ENCODE data around the gene OTOP2. TPM values are rescaled to one million over a fixed set of nuclear protein-coding genes. Genes with fewer than 3 reads are reported as not detected.

Gene OTOP2
- polyA plus RNA-seq, 3 donors, result not detected

- no peak for DNase-seq (ENCODE audit: extremely low read depth in 1 of 11, low read depth in 9 of 11, low spot score in 4 of 11)
These were observed 2.3 kb upstream of the OTOP2 start for GRCh38 chr17:74921769-74922168.

DNA sequence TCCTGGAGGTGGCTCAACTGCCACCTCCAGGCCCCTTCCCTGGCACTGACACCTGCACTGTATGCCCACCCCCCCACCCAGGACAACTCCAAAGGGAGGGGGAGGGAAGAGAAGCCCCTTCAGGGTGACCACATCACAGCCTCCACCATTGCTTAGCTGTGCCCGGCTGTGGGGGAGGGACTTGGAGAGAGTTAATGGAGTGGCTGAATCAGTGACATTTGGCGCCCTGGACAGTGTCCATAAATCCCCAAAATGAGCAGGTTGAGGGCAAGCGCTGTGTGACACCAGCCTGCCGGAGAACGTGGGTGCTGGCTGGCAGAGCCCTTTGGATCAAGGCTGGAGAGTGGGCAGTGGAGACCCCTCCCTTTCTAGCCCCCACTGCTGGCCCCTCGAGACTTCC is 1.9 kb upstream of the OTOP2 start:
- no peak for DNase-seq (ENCODE audit: extremely low read depth in 1 of 11, low read depth in 9 of 11, low spot score in 4 of 11)

DNA sequence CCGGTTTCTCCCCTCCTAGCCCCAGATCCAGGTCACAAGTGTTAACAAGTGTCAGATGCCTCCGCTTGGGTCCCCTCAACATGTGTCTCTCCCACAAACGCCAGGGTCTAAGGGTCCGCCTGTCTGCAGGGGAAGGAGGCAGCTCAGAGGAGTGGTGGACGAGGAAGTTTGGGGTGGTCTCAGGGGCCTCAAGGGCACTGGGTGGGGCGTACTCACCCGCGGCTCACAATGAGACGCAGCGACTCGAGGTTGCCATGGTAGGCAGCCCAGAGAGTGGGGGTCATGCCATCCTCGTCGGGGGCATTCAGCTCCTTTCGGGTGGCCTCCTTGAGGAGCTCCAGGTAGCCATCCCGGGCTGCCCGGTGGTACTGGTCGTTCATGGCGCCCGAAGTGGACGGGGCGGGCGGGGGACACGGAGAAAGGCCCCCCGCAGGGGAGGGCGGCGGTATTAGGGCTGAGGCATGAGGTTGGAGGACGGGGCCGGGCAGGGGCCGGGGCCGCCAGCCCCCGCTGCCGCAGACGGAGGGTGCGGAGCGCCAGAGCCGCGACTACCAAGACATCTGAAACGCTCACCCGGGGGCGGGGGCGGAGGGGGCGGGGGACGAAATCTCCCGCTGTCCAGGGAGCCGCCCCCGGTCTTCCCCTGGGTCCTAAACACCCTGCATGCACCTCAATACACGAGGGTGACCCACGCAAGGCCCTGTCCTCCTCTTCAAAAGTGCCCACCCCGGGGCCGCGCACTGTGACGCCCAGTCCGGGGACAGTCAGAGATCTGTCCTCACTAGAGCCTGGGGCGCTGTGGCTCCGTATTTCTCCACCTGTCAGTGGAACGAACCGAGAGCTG is 1.2 kb upstream of the OTOP2 start, which contains the start of gene USH1G:
TSS of gene USH1G (minus strand) at position 562 of the 844 bp plus-strand sequence. CDS start at position 380, 182 bp downstream.
- DNase-seq (ENCODE audit: extremely low read depth in 1 of 11, low read depth in 9 of 11, low spot score in 4 of 11), result no peak

DNA sequence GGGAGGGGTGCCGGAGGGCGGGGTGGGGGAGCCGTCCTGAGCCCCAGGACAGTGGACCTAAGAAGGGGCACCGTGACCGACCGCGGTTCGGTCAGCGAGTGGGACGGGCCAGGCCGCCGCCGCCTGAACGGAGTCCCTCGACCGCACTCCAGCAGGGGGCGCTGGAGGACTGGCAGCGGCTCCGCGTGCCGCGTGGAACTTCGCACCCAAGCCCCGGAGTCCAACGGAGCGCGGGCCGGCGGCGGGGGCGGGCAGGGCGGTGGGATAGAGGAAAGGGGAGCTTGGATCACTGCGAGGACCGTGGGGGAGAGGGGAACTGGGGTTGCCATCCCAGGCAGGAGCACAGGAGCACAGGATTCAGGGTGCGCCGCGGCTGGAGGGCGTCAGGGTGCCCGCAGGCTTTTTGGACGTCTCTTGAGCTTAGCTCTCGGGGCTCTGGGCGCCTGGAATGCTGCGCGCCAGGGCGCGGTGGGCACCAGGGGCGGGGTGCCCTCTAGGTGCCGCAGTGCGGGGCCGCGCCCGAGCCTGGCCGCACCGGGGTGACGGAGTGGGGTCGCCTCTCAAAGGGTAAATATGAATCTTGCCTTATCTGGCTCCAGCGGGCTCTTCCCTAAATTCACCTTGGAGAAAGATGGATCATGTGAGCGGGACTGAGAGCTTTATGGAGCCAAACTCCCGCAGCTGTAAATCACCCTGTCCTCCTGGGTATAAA is 379 bp upstream of the OTOP2 start:
- DNase-seq (ENCODE audit: extremely low read depth in 1 of 11, low read depth in 9 of 11, low spot score in 4 of 11), result peak in 2 of 11 donors; percentile 36 to 39

DNA sequence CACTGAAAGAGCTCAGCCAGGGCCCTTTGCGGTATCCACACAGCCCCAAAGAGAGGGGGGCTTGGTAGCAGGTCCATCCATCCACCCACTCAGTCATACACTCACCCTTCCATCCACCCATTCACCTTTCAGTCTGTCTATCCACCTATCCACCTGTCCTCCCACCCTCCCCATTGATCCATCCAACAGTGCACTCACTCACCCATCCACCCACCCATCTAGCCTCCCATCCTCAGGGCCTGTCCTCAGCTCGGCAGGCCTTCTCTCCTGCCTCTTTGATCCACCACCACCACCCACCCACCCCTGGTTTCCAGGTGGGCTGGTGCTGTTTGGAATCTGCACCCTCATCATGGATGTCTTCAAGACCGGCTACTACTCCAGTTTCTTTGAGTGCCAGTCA is 1.2 kb downstream of the OTOP2 start:
- DNase-seq (ENCODE audit: extremely low read depth in 1 of 11, low read depth in 9 of 11, low spot score in 4 of 11), result no peak

DNA sequence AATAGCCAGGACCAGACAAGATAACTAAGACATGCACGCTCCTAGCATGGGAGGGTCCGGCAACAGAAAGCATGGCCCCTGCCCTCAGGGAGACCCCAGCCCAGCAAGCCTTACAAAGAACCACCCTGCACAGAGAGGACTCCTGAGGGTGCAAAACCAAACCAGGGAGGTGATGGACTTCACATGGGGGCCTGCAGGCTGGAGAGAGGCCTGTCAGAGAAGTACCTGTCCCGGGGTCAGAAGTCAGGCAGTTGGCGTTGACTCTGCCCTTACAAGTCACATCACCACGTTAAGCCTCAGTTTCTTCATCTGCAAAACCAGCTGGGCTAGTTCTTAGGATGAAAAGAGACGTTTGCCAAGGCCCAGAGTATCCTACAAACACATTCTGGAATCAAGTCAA is 4.7 kb downstream of the OTOP2 start:
- no peak for DNase-seq (ENCODE audit: extremely low read depth in 1 of 11, low read depth in 9 of 11, low spot score in 4 of 11)

DNA sequence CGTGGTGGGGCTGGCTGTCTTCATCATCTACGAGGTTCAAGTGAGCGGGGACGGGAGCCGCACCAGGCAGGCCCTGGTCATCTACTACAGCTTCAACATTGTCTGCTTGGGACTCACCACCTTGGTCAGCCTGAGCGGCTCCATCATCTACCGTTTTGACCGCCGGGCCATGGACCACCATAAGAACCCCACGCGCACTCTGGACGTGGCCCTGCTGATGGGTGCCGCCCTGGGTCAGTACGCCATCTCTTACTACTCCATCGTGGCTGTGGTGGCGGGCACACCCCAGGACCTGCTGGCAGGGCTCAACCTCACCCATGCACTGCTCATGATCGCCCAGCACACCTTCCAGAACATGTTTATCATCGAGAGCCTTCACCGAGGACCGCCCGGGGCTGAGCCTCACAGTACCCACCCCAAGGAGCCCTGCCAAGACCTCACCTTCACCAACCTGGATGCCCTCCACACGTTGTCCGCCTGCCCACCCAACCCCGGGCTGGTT is 6.5 kb downstream of the OTOP2 start:
- no peak for DNase-seq (ENCODE audit: extremely low read depth in 1 of 11, low read depth in 9 of 11, low spot score in 4 of 11)

DNA sequence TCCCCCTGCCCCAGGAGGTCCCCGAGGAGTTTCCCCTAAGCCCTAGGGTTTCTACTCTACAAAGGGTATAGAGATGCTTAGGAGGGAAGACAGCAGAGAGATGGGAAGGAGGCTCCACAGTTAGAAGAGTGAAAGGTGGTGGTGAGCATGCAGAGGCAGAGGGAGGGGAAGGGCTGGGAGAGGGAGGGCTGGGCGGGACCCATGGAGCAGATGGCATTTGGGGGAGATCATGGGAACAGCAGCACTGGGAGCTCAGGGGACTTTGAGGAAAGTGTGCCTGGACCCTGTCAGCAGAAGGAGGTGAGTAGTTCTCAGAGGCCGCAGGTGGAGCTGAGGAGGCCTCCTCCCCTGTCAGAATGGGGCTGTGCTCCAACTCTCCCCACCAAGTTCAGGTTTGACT is 11.0 kb downstream of the OTOP2 start:
- no peak for DNase-seq (ENCODE audit: extremely low read depth in 1 of 11, low read depth in 9 of 11, low spot score in 4 of 11)

DNA sequence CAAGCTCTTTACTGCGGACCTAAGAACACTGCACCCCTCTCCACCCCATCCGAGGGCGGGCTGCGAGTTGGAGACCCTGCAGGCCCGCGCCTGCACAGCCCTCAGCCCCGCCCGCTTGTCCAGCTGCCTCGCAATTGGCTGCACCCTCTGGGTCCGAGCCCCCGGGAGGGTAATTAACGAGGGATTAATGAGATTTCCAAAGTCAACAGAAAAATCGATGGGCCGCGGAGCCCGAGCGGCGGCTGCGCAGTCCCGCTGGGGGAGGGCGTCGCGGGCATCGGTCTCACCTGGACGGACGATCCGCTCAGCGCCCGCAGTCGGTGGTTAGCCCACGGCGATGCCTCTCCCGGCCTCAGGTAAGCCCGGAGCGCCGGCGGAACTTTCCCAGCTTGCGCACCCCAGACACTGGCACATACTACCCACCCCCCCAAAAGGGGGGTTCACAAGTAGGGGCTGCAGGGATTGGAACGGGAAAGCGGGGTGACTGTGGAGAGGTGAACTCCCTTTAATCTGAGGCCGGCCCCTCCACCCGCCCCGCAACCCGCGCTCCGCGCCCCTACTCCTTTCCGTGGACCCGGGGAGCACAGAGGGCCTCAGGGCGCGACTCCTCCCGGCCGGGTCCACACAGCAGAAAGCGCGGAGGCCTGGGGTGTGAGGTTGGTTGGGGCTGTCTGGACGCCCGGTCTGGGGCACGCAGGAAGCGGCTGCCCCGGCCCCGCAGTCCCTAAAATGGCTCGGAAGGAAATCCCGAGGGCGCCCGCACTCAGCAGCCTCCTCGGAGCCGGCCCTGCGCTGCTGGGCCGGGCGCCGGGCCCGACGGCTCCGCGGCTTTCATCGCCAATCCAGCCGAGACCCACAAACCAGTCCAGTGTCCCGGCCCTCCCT is 11.8 kb downstream of the OTOP2 start, which contains the start of gene OTOP3:
TSS of gene OTOP3 (plus strand) at position 314 of the 885 bp plus-strand sequence. CDS start at position 338, 24 bp downstream.
- DNase-seq (ENCODE audit: extremely low read depth in 1 of 11, low read depth in 9 of 11, low spot score in 4 of 11), result no peak

DNA sequence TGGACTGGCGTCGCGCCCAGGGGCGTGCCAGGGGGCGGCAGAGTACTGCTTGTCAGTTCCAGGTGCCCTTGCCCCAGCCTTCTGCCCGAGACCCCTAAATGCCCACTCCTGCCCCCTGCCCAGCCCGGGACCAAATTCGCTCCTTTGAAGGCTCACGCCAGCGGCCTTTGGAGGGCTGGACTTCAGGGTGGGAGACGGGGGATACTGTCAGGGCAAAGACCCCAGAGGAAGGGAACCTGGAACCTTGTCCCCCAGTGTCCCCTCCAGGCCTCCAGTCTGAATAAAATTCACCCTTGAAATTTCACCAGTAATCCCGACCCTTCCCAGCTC is 12.4 kb downstream of the OTOP2 start:
- no peak for DNase-seq (ENCODE audit: extremely low read depth in 1 of 11, low read depth in 9 of 11, low spot score in 4 of 11)

DNA sequence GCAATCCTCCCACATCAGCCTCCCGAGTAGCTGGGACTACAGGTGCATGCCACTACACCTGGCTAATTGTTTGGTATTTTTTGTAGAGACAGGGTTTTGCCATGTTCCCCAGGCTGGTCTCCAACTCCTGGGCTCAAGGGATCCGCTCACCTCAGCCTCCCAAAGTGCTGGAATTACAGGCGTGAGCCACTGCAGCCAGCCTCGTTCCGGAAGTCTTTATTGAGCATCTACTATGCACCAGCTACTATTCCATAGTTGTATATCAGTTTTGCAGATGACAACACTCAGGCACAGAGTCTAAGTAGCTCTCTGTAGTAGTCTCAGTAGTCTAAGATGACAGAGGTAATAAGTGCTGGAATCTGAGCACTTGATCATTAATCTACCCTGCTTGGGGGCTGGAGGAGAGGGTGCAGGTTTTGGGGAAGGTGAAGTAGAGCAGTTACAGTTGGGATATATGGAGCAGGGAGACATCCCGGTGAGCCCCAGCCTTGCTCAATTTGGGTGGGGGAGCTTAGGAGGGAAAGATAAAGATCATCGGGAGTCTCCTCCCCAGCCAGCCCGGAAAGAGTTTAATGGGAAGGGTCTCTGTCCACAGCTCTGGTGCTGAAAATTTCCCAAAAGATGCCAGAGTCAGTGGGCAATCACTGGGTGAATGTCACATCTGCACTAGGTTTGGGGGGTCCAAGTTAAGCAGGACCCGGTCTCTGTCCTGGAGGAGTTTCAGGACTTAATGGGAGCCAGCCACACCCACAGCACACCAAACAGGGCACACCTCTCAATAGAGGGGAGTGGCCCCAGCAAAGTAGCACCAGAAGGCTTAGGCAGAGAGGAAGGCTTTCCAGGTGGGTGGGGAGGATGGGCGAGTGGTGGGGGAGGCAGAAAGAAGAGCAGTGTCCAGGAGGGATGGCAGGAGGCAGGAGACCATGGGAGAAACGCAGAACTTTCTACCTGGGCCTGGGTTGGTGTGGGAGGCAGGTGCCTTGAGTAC is 13.3 kb downstream of the OTOP2 start:
- DNase-seq (ENCODE audit: extremely low read depth in 1 of 11, low read depth in 9 of 11, low spot score in 4 of 11), result no peak

DNA sequence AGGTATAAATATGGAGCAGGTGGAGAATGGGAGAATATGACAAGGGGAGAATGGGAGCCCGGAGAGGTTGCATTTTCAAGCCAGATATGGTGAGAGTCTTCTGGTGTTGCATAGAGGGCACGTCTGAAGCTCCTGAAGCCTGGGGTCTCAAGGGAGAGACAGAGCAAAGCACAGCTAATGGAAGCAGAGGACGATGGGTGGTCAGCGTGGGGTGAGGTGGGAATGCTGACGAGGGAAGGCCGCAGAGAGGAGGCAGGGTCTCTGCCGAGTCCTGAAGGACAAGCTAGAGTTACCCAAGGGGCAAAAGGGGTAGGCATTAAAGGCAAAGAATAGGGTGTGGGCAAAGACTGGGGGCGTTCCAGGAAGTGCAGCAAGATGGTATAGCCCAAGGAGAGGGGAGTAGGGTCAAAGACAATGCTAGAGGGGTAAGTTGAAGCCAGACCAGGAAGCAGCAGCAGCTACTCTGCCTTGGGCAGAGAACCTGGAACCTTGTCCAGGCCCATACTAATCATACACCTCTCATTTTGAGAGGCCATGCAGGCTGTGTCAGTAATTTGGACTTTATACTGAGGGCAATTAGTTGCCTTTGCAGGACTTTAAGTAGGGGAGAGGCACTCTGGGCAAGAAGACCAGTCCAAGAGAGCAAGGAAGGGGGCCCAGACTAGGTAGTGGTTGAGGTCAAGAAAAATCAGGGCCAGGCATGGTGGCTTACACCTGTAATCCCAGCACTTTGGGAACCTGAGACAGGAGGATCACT is 14.3 kb downstream of the OTOP2 start:
- no peak for DNase-seq (ENCODE audit: extremely low read depth in 1 of 11, low read depth in 9 of 11, low spot score in 4 of 11)

- no peak for DNase-seq (ENCODE audit: extremely low read depth in 1 of 11, low read depth in 9 of 11, low spot score in 4 of 11)
These were observed 15.5 kb downstream of the OTOP2 start for GRCh38 chr17:74939534-74939933.

DNA sequence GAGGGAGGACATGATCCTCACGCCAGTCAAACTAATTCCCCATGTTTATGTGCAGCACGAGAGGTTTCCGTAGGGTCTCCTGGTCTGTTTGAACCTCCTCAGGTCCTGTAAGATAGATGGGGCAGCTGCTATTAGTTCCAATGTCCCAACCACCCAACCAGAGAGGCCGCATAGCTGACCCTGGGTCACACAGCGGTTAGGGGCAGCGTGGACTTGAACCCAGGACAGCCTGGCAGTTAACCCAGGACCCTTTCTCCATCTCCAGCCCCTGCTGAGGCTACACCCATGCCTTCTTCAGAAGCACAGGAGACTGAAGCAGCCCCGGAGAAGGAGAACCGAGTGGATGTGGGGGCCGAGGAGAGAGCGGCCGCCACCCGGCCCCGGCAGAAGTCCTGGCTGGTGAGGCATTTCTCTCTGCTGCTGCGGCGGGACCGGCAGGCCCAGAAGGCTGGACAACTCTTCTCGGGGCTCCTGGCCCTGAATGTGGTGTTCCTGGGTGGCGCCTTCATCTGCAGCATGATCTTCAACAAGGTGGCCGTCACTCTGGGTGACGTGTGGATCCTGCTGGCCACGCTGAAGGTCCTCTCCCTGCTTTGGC is 17.2 kb downstream of the OTOP2 start:
- no peak for DNase-seq (ENCODE audit: extremely low read depth in 1 of 11, low read depth in 9 of 11, low spot score in 4 of 11)

DNA sequence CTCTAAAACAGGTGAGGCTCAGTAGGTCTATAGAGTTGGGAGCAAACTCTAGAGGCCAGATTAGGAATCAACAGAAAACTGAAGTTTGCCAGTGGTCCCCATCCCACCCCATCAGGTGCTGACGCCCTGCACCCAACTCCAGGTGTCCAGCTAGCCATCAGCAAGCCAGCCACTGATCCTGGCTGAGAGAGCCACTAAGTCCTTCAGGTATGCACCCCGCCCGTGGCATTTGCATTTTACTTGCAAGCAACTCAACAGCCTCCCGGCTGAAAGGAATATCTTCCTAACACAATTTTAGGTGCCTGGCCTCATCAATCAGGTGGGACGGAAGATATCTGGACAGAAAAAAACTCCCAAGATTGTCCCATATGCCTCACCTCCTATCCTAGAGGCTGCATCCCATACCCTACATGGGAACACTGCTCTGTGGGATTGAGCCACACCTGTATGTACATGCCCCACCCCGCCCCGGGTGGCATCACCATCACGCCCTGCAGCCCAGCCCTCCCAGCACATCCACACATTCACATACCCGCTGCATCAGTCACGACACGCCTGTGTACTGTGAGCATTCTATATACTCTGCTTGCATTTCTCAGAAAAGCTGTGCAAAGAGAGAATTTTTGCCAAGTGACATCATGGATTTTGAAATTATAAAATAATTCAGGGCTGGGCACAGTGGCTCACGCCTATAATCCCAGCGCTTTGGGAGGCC is 19.9 kb downstream of the OTOP2 start:
- DNase-seq (ENCODE audit: extremely low read depth in 1 of 11, low read depth in 9 of 11, low spot score in 4 of 11), result no peak

- DNase-seq (ENCODE audit: extremely low read depth in 1 of 11, low read depth in 9 of 11, low spot score in 4 of 11), result no peak
These were observed 21.5 kb downstream of the OTOP2 start for GRCh38 chr17:74945543-74945942.

All from renal cortex interstitium (tissue), 11 donors.